Stimulated activated CD8-positive, alpha-beta memory T cell treated with anti-CD3 and anti-CD28 coated beads, Interleukin-4, amount 100 ng/mL, for 4 hours (primary cell): ENCODE measurements around the gene SBF1.
"Not testable (repeated sequence)": the region's sequence is repeated elsewhere in the genome, so short reads cannot be mapped to it uniquely, and the experiment has no call there.

ENCODE experiments used
- DNase-seq, 2 donors: peaks; one replicate each; pipeline ENCODE4 v3.0.0-alpha.2; 2020; ENCODE audit warnings: low read depth in 2 of 2, low spot score in 1 of 2

The SBF1 gene, protein sequence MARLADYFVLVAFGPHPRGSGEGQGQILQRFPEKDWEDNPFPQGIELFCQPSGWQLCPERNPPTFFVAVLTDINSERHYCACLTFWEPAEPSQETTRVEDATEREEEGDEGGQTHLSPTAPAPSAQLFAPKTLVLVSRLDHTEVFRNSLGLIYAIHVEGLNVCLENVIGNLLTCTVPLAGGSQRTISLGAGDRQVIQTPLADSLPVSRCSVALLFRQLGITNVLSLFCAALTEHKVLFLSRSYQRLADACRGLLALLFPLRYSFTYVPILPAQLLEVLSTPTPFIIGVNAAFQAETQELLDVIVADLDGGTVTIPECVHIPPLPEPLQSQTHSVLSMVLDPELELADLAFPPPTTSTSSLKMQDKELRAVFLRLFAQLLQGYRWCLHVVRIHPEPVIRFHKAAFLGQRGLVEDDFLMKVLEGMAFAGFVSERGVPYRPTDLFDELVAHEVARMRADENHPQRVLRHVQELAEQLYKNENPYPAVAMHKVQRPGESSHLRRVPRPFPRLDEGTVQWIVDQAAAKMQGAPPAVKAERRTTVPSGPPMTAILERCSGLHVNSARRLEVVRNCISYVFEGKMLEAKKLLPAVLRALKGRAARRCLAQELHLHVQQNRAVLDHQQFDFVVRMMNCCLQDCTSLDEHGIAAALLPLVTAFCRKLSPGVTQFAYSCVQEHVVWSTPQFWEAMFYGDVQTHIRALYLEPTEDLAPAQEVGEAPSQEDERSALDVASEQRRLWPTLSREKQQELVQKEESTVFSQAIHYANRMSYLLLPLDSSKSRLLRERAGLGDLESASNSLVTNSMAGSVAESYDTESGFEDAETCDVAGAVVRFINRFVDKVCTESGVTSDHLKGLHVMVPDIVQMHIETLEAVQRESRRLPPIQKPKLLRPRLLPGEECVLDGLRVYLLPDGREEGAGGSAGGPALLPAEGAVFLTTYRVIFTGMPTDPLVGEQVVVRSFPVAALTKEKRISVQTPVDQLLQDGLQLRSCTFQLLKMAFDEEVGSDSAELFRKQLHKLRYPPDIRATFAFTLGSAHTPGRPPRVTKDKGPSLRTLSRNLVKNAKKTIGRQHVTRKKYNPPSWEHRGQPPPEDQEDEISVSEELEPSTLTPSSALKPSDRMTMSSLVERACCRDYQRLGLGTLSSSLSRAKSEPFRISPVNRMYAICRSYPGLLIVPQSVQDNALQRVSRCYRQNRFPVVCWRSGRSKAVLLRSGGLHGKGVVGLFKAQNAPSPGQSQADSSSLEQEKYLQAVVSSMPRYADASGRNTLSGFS (N-terminal part only)

DNA sequence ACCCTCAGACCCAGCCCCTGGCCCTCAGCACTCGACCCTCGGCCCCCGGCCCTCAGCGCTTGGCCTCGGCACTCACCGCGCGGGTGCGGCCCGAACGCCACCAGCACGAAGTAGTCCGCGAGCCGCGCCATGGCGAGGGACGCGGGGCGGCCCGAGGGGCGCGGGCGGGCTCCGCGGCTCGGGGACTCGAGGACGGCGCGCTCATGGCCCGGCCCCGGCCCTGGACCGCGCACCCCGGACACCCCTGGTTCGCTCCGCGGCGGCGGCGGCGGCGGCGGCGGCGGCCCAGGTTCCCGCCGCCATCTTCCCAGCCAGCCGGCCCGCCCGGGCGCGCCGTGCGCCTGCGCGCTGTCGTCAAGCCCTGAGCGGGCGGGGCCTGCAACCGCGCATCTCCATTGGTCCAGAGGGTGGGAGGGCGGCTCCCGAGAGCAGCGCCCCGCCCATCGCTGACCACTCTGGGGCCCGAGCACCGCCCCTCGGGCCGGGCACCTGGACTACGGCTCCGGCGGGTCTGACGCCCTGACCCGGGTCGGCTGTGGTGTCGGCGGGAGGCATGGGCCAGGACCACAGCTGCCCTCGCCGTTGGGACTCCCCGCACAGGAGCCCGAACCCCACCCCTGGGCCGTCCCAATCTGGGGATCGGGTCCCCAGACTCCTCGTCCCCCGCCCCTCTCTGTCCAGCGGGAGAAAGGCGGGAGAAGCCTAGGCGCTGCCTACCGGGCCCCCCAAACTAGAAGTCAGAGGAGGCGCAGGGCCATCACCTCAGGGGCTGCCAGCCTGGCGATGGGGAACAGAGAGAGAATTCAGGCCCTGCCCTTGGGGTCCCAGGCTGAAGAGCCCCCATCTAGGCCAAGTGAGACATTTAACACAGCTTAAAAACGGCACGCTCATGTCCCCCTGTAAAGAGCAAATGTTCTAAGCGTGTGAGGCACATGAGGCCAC is at the start of gene SBF1:
Gene SBF1 (minus strand): TSS at position 326 of the 942 bp plus-strand sequence. CDS start 195 bp downstream, at position 131.
- DNase-seq: peak; percentile 69 to 77

- DNase-seq: no peak
Measured at GRCh38 chr22:50523806-50524675, 49.2 kb upstream of the SBF1 start.

GRCh38 chr22:50523458-50523805 is 48.6 kb upstream of the SBF1 start:
- DNase-seq: no peak

DNA sequence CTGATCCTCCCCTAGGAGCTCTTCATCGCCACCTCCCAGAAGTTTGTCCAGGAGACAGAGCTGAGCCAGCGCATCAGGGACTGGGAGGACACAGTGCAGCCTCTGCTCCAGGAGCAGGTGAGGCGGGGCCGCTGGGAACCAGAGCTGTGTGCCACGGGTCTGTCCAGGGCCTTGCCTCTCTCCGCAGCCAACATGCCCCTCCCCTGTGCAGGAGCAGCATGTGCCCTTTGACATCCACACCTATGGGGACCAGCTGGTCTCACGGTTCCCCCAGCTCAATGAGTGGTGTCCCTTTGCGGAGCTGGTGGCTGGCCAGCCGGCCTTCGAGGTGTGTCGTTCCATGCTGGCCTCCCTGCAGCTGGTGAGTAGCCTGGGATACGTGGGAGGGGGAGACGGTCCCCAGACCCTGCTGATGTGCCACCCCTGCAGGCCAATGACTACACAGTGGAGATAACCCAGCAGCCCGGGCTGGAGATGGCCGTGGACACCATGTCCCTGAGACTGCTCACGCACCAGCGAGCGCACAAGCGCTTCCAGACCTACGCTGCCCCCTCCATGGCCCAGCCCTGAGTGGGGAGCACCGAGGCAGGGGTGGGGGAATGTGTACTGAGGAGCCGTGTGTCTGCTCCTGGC is 48.1 kb upstream of the SBF1 start:
- no peak for DNase-seq

- no peak for DNase-seq
Measured at GRCh38 chr22:50522208-50522805, 47.5 kb upstream of the SBF1 start.

DNA sequence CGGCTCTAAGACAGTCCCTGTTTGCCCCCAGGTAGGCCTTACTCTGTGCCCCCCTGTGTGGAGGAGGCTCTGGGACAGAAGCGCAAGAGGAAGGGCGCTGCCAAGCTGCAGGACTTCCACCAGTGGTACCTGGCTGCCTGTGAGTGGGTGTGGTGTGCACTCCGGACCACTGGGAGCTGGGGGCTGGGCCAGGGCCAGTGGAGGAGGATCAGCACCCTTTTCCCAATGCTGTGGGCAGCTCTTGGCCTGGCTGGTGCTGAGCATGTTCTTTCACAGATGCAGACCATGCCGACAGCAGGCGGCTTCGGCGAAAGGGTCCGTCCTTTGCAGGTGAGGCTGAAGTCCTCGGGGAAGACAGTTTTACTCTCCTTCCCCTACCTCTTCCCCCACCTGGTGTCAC is 46.9 kb upstream of the SBF1 start:
- DNase-seq: no peak

GRCh38 chr22:50520826-50521453 is 46.1 kb upstream of the SBF1 start:
- DNase-seq: no peak

GRCh38 chr22:50520184-50520583 is 45.3 kb upstream of the SBF1 start:
- not testable (repeated sequence) for DNase-seq

- DNase-seq: no peak
Measured at GRCh38 chr22:50519151-50519550, 44.3 kb upstream of the SBF1 start.

DNA sequence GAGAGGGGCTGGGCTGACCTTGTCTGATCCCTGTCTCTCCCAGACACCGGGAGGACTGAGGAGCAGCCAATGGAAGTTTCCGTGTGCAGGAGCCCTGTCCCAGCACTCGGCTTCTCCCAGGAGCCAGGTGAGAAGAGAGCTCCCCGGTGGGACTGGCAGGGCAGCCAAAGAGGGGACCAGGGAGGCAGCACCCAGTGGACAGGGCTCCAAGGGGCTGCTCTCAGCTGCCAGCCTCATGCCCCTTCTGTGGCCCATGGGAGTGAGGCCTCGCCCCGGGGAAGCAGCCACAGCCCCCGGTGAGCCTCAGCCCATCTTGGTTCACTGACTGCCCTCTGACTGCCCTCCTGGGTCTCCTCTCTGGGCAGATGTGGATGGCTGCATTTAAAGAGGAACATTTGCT is 43.8 kb upstream of the SBF1 start:
- no peak for DNase-seq

DNA sequence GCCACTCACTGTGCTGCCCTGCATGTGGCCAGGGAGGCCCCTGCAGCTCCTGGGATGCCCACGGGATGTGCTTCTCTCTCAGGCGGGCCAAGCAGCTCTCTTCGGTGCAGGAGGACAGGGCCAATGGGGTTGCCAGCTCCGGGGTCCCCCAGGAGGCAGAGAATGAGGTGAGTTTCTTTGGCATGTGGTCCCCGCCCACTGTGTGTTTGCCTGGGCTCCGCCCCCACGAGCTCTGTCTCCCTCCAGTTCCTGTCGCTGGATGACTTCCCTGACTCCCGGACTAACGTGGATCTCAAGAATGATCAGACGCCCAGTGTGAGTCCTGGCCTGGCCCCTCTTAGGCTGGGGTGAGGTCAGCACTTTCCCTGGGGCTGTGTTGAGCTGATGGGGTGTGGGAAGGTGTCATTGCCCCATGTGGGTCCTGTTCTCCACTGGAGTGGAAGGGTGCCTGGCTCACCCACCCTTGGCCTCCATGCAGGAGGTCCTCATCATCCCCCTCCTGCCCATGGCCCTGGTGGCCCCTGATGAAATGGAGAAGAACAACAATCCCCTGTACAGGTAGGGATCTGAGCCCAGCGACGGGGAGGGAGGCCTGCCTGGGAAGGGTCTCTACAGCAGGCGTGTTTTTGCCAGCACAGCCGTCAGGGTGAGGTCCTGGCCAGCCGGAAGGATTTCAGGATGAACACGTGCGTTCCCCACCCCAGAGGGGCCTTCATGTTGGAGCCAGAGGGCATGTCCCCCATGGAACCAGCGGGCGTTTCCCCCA is 42.8 kb upstream of the SBF1 start:
- DNase-seq: no peak

DNA sequence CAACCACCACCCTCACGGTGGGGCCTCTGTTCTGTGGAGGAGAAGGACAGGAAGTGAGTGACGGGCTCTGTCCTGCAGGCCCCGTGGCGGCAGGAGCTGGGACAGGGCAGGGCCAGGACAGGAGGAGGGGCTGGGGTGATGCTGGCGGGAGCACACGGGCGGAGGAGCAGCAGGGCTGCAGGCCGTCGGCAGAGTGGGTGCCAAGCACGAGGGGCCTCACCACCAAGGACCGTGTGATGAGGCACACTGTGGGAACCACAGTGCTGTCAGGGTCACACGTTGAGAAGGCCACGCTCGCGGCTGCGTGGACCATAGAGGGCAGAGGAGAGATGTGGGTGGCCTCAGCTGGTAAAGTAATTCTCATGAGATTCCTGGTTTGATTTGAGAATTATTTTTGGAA is 42.1 kb upstream of the SBF1 start:
- DNase-seq: no peak

- DNase-seq: no peak
Measured at GRCh38 chr22:50516068-50516467, 41.2 kb upstream of the SBF1 start.

GRCh38 chr22:50513175-50513574 is 38.3 kb upstream of the SBF1 start:
- no peak for DNase-seq

- DNase-seq: no peak
Measured at GRCh38 chr22:50508897-50509296, 34.1 kb upstream of the SBF1 start.

DNA sequence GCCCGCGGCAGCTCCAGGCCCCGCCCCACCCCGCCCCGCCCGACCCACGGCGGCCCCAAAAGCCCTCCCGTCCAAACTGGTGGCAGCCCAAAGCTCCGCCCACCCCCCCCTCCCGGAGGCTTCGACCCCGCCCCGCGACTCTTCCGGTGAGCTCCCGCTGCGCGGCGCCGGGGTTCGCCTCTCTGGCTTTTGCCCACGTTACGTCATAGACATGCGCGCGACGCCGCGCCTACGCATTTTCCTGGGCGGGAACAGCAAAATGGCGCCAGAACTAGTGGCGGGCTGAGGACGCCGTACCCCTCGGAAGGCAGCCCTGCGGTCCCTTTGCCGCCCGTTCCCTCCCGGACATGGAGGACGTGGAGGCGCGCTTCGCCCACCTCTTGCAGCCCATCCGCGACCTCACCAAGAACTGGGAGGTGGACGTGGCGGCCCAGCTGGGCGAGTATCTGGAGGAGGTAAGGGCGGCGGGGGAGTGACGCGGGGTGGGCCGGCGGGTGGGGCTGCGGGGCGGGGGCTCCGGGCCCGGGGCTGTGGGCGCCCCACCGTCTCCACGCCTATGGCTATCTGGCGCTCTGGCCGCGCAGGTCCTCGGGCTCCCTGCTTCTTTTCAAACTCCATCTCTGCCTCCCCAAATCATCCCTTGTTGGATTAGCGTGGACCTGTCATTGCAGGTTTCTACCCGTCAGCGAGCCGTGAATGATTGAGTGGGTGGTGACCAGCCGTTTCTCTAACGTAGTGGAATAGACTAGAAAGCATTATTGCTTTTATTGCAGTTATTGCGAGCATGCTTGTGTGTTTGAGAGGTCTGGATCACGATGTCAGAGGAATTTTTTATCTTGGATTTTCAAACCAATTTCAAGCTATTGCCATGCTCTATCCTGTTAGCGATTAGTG is 33.4 kb upstream of the SBF1 start, which contains the start of gene NCAPH2:
Gene NCAPH2 (plus strand): TSS at position 234 of the 894 bp plus-strand sequence. CDS start 114 bp downstream, at position 348.
- peak; percentile 96 to 97 for DNase-seq
